Urothelium cell line (cell line): Measurements from ENCODE around the gene PWWP3B.
"Not testable (repeated sequence)": the region's sequence is repeated elsewhere in the genome, so short reads cannot be mapped to it uniquely, and the experiment has no call there.

Experiments used
- DNase-seq: peaks from one replicate; pipeline ENCODE4 v3.0.0; 2011; ENCODE audit warnings: low spot score, mixed read lengths
- FAIRE-seq: peaks from 2 replicates; lab custom pipeline; 2011; peaks lifted over from hg19 to GRCh38; lab: Jason Lieb, UNC

The PWWP3B gene

DNA sequence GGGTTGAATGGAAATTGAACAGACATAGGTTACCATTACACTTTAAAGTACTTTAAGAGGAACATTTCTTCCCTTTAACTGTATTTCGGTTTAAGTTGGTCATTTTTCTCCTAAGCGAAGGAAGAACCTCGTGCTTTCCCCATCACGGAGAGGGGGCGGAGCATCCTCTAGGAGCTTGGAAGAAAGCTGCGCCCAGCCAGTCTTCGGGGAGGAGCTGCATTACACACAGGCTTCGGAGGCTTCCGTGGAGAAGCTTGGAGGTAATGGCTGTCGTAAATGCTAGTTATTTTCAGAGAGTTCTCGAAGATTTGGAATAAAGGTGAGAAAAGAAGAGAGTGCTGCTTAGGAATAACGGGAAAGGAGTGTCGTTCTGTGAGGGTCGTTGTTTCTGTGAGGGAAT lies at the start of gene PWWP3B:
PWWP3B (plus strand) TSS at position 199 of the 400 bp plus-strand sequence. CDS start 37,128 bp downstream, outside the sequence.
- FAIRE-seq (no peak), DNase-seq (peak; percentile 40)

GRCh38 chrX:106139048-106139447 lies 29.1 kb upstream of the PWWP3B start:
- no peak for DNase-seq
- no peak for FAIRE-seq

DNA sequence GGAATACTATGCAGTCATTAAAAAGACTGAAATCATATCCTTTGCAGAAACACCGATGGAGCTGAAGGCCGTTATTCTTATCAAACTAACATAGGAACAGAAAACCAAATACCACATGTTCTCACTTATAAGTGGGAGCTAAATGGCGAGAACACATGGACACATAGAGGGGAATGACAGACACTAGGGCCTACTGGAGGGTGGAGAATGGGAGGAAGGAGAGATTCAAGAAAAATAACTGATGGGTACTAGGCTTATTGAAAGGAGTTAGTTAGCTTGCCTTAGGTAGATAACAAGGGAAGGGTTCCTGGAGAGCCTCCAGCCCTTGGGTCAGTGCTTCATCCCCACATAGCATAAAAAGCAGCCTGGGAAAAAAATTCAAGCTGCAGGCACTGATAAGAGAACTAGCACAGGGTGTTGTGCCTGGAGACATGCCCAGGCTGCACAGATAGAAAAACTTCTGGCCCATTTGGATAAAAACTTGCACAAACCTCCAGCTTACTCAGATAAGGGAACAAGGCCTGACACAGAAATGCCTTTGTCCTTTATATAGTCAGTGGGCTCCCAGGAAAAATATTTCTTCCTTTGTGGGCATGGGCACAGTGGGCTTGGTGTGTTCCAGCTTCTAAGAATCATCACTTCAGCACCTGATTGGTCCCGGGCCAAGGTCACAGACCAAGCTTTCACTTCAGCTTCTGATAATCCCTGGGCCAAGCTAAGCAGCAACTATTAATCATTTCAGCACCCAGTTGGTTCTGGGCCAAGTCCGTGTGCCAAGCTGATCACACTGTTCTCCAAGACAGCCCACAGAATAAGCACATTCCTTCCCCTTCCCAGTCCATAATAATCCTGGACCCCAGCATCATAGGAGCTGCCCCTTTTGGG lies 23.1 kb upstream of the PWWP3B start:
- FAIRE-seq (no peak), DNase-seq (no peak)

- DNase-seq: no peak
- FAIRE-seq: no peak
Measured at GRCh38 chrX:106150701-106151100, 17.4 kb upstream of the PWWP3B start.

- no peak for DNase-seq
- FAIRE-seq: no peak
Measured at GRCh38 chrX:106159861-106160282, 8.2 kb upstream of the PWWP3B start.

DNA sequence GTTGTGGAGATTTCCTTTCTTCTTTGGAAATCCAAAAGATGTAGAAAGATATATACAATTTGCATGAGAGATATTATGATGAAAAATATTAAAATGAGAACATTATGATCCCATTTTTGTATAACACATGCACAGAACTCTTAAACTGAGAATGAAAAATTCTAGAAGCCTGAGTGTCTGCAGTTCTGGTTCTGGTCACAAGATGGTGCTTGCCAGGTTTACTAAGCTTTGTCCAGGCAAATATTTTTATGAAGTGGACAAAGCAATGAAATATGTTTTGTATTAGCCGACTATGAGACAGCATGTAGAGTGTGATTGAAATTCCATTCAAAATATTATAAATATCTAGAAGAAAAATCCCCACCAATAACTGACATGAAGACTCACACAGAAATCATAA lies 2.2 kb downstream of the PWWP3B start:
- FAIRE-seq: no peak
- DNase-seq: no peak

DNA sequence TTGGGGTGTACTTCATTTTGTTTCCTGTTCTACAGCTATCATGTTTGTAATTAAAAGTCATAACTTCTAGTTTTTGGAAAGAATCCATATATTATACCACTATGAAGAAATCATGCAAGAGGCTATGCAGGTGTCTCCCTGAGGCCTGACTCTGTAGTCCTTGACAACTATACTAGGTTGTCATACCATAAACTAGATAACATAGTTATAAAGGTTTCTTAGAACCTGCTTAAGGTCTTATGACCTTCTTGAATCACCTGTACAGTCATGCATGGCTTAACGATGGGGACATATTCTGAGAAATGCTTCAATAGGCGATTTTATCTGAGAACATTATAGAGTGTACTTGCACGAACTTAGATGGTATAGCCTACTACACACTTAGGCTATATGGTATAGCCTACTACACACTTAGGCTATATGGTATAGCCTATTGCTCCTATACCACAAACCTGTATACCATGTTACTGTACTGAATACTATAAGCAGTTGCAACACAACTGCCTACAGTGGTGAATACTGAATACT lies 3.3 kb downstream of the PWWP3B start:
- DNase-seq (no peak), FAIRE-seq (no peak)

GRCh38 chrX:106177106-106177981 lies 9.2 kb downstream of the PWWP3B start:
- peak; percentile 44 for DNase-seq

DNA sequence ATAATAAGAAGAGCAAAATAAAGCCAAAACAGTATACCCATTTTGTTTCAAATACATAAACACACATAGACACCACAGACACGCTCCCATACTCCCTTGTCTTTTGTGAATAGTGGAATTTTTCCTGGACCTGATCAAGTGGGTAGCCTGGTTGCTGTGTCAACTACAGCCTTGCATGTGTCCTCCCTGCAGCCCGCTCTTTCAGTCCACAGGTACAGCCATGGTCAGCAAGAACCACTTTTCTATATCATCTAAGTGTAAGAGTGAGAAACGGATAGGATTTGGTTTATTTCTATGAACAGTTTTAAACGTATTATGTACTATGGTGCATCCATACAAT lies 9.8 kb downstream of the PWWP3B start:
- FAIRE-seq: no peak
- DNase-seq: no peak

More at GRCh38 chrX:106177106-106177981, 9.2 kb downstream of the PWWP3B start:
- no peak for FAIRE-seq

GRCh38 chrX:106178826-106179225 lies 10.7 kb downstream of the PWWP3B start:
- no peak for DNase-seq
- no peak for FAIRE-seq

DNA sequence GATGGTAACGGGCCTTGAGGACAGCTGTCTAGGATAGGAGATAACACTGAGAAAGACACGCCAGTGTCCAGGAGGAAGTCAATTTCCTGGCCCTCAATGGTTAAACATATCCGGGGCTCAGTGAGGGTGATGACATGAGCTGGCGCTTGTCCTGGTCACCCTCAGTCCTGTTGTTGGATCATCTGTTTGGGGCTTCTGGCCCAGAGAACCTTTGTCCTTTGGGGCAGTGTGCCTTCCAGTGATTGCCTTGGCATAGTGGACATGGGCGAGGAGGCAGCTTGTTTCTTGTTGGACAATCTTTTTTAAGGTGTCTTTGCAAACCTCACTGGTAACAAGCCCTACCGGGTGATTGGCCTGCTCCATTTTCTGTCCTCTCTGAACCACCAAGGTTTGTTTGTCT lies 15.6 kb downstream of the PWWP3B start:
- DNase-seq, FAIRE-seq: not testable (repeated sequence)

DNA sequence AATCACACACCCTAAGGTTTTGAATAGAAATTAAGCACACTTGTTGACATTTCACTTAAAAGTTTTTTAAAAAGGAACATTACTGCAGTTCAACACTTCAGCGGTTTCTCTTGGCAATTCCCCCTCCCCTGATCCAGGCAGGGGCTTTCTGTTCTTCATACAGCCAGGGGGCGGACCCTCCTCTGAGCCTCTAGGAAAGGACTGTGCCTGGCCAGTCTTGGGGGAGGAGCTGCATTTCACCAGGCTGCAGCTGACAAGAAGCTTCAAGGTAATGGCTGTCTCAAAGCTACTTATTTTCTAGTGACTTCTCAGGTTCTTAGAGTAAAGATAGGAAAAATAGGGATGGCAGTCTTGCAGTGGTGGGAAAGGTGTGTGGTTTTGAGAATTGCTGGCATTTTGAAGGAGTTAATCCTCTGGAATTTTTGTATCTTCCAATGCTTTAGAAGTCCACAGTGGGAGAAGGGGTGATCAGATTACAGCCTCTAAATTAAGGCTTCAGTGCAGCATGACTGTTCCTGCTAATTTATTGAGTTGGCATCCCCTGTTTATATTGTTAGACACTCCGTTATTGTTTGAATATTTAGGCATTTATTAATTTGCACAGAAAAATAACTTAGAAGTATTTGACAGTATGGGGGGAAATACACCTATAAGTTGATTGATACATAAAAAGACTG lies 33.5 kb downstream of the PWWP3B start:
- DNase-seq (no peak), FAIRE-seq (no peak)

DNA sequence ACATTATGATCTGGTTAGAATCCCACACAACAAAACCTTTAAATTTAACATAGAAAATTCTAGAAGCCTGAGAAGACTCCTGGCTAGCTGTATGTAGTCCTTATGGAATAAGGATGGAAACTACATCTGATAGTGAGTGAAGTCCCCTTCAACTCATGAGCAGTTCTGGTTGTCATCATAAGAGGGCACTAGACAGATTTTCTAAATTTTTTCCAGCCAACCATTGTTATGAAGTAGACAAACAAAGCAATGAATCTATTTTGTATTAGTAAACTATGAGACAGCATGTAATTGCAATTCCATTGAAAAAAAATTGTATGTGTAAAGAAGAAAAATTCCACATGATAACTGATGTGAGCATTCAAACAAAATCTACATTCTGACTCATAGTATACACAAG lies 35.2 kb downstream of the PWWP3B start:
- DNase-seq (no peak), FAIRE-seq (no peak)

DNA sequence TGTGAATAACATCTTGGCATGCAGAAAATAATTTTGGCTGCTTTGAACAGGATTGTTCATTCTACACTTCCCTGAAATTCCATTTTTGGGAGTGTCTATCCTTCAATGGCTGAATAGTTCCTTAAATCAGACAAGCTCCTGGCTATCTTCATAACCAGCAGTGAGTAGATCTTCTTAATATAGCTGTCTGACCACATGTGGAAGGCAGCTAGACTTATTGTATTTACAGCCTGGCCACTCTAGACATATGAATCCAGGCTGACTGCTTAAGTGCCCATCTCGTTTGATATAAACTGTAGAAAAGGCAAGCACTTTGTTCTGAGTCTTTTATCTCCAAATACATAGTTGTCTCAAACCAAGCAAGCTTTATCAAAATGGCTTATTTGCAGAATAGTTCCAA lies 40.0 kb downstream of the PWWP3B start:
- DNase-seq: no peak

More for the DNA sequence above, 40.0 kb downstream of the PWWP3B start:
- FAIRE-seq: no peak
